DND-41 (cell line): Measurements from ENCODE around the gene CTNNAL1.
A peak's percentile ranks its signal among the peaks of the same experiment; 100 is the strongest.

Source experiments
- ATAC-seq: fragments of 200-7000 bp; cut with Tn5 transposase; 3 replicates; pipeline ENCODE4 v1.9.1; 2021; ENCODE audit warnings: low read depth; ENCODE audit not compliant: insufficient read depth
- DNase-seq: peaks from one replicate; pipeline ENCODE4 v3.0.0-alpha.2; 2020
- H2AFZ ChIP-seq: 2 replicates; pipeline ENCODE4 v1.6.0; 2012; ENCODE audit warnings: low read depth, low read length
- H3K27ac ChIP-seq: 2 replicates; pipeline ENCODE4 v1.5.1; 2012; ENCODE audit warnings: low read length, inconsistent platforms
- H3K27me3 ChIP-seq: fragments of 200-600 bp; sonication (generic); 2 replicates; pipeline ENCODE4 v1.6.0; 2012; ENCODE audit warnings: low read length, mild to moderate bottlenecking, inconsistent platforms; ENCODE audit not compliant: insufficient read depth, poor library complexity
- H3K36me3 ChIP-seq: 2 replicates; pipeline ENCODE4 v1.5.1; 2012; ENCODE audit warnings: low read length, inconsistent platforms; ENCODE audit not compliant: insufficient read depth
- H3K4me1 ChIP-seq: 2 replicates; pipeline ENCODE4 v1.5.1; 2012; ENCODE audit warnings: mild to moderate bottlenecking, low read length; ENCODE audit not compliant: insufficient read depth
- H3K4me2 ChIP-seq: 2 replicates; pipeline ENCODE4 v1.6.0; 2012; ENCODE audit warnings: mild to moderate bottlenecking, moderate library complexity, low read length, inconsistent platforms; ENCODE audit not compliant: insufficient read depth
- H3K4me3 ChIP-seq, 2 experiments: fragments of 200-600 bp in 1 of 2; shearing (Covaris generic) in 1 of 2; 2 replicates each; pipeline ENCODE4 v1.5.1; 2012 to 2016; ENCODE audit warnings: inconsistent platforms in 2 of 2, low read length in 2 of 2, mild to moderate bottlenecking in 2 of 2, low read depth in 1 of 2, moderate library complexity in 1 of 2
- H3K79me2 ChIP-seq: 2 replicates; pipeline ENCODE4 v1.6.0; 2012; ENCODE audit warnings: low read length, inconsistent platforms; ENCODE audit not compliant: insufficient read depth
- H3K9ac ChIP-seq: 2 replicates; pipeline ENCODE4 v1.6.0; 2012; ENCODE audit warnings: low read depth, mild to moderate bottlenecking, inconsistent platforms, low read length, moderate library complexity
- H3K9me3 ChIP-seq: 2 replicates; pipeline ENCODE4 v1.5.1; 2012; ENCODE audit warnings: low read length, moderate library complexity, mild to moderate bottlenecking, inconsistent platforms; ENCODE audit not compliant: insufficient read depth, severe bottlenecking
- H4K20me1 ChIP-seq: 2 replicates; pipeline ENCODE4 v1.6.0; 2012; ENCODE audit warnings: low read length; ENCODE audit not compliant: insufficient read depth
- CTCF ChIP-seq: IDR thresholded peaks from 2 replicates; pipeline ENCODE4 v1.5.1; 2012; ENCODE audit warnings: borderline replicate concordance, low read length, moderate library complexity, mild to moderate bottlenecking; ENCODE audit not compliant: poor library complexity, severe bottlenecking; ENCODE audit errors: extremely low read depth
- EZH2 ChIP-seq: IDR thresholded peaks from 3 replicates; pipeline ENCODE4 v1.6.1; 2012; ENCODE audit warnings: borderline replicate concordance, low read depth, mild to moderate bottlenecking, moderate library complexity, low read length, inconsistent platforms; ENCODE audit not compliant: severe bottlenecking

Gene CTNNAL1

GRCh38 chr9:109011231-109011671 is 2.0 kb downstream of the CTNNAL1 start:
- H3K79me2 ChIP-seq = peaks cover 39% of the 10 kb centered on the region
- peaks cover 11% of the 10 kb centered on the region; the same call in 1 of the 2 replicates for H4K20me1 ChIP-seq
- no peaks in the 10 kb centered on the region for H3K9me3 ChIP-seq
- H3K36me3 ChIP-seq = no peaks in the 10 kb centered on the region
- H3K4me1 ChIP-seq = peaks cover 25% of the 10 kb centered on the region
- no peak overlapping the region for H3K27ac ChIP-seq
- peak overlapping the region; percentile 80; the same call in 1 of the 2 replicates for H3K4me2 ChIP-seq
- no peak for ATAC-seq
- no peak for DNase-seq
- H3K4me3 ChIP-seq = no peak overlapping the region
- no peak overlapping the region for H2AFZ ChIP-seq
- TF ChIP-seq CTCF = no peak
- TF ChIP-seq EZH2 = no peak
- no peaks in the 10 kb centered on the region for H3K27me3 ChIP-seq
- H3K9ac ChIP-seq = peak overlapping the region; percentile 80; the same call in 1 of the 2 replicates

- no peak overlapping the region for H3K9ac ChIP-seq
- H3K27ac ChIP-seq = no peak overlapping the region
- peaks cover 25% of the 10 kb centered on the region for H3K4me1 ChIP-seq
- no peak overlapping the region for H3K4me3 ChIP-seq
- peaks cover 11% of the 10 kb centered on the region; the same call in 1 of the 2 replicates for H4K20me1 ChIP-seq
- ATAC-seq (no peak), DNase-seq (no peak)
- no peaks in the 10 kb centered on the region for H3K9me3 ChIP-seq
- no peaks in the 10 kb centered on the region for H3K27me3 ChIP-seq
- no peak for TF ChIP-seq EZH2
- no peak for TF ChIP-seq CTCF
- no peaks in the 10 kb centered on the region for H3K36me3 ChIP-seq
- H3K79me2 ChIP-seq = peaks cover 41% of the 10 kb centered on the region
- no peak overlapping the region for H3K4me2 ChIP-seq
- H2AFZ ChIP-seq = no peak overlapping the region
These were observed 2.6 kb downstream of the CTNNAL1 start for GRCh38 chr9:109010746-109011145.

- no peak overlapping the region for H3K9ac ChIP-seq
- peaks cover 6% of the 10 kb centered on the region; the same call in 1 of the 2 replicates for H4K20me1 ChIP-seq
- H3K27ac ChIP-seq = no peak overlapping the region
- no peak overlapping the region for H2AFZ ChIP-seq
- no peaks in the 10 kb centered on the region for H3K36me3 ChIP-seq
- H3K79me2 ChIP-seq = peaks cover 33% of the 10 kb centered on the region
- TF ChIP-seq CTCF (no peak), EZH2 (no peak)
- DNase-seq = no peak
- no peak for ATAC-seq
- no peak overlapping the region for H3K4me2 ChIP-seq
- peaks cover 11% of the 10 kb centered on the region for H3K9me3 ChIP-seq
- H3K27me3 ChIP-seq = no peaks in the 10 kb centered on the region
- H3K4me3 ChIP-seq = no peak overlapping the region
- peaks cover under 1% of the 10 kb centered on the region; the same call in 1 of the 2 replicates for H3K4me1 ChIP-seq
These were observed 7.6 kb downstream of the CTNNAL1 start for GRCh38 chr9:109005678-109006077.
